GM12801 (cell line): ENCODE results near the gene TCFL5.

Experiments
- CTCF ChIP-seq: IDR thresholded peaks from one replicate; pipeline ENCODE4 v1.5.1; 2011; ENCODE audit warnings: control low read depth; ENCODE audit not compliant: insufficient read length; ENCODE audit errors: extremely low read depth

Gene TCFL5

GRCh38 chr20:62852841-62853240, 8.8 kb downstream of the TCFL5 start:
- TF ChIP-seq CTCF = no peak

GRCh38 chr20:62852196-62852595, 9.4 kb downstream of the TCFL5 start:
- TF ChIP-seq CTCF = no peak

- no peak for TF ChIP-seq CTCF
Observed at GRCh38 chr20:62850333-62850974, 11.2 kb downstream of the TCFL5 start.

GRCh38 chr20:62849431-62849830, 12.2 kb downstream of the TCFL5 start:
- TF ChIP-seq CTCF = no peak

GRCh38 chr20:62846166-62846890, 15.3 kb downstream of the TCFL5 start:
- TF ChIP-seq CTCF = no peak

GRCh38 chr20:62845416-62846160, 16.0 kb downstream of the TCFL5 start:
- TF ChIP-seq CTCF = no peak

- TF ChIP-seq CTCF = no peak
Observed at GRCh38 chr20:62844182-62844581, 17.4 kb downstream of the TCFL5 start.
